ENCODE results near the gene INTS6. TPM values are rescaled to one million over a fixed set of nuclear protein-coding genes. Genes with fewer than 3 reads are reported as not detected.

Gene INTS6
- total RNA-seq, 2 donors from 2014 or later, result 40.0 to 53.1 TPM

- 29% methylated on average over 5 of the region's 5 CpGs for WGBS, 2 donors
- Histone ChIP-seq H3K4me3 (no peak overlapping the region), H3K4me1 (peaks cover 9% of the 10 kb centered on the region), H3K9me3 (no peaks in the 10 kb centered on the region), H3K27me3 (no peaks in the 10 kb centered on the region), H3K27ac (no peak overlapping the region), H3K36me3 (replicated peaks in 1 of 2; ENCODE audit: insufficient read depth in 1 of 2, low read depth in 2 of 2) (no peaks in the 10 kb centered on the region)
- intact Hi-C loops (cut with DNase I), result no loop called here
- peak; percentile 57 to 79 (median 61) for DNase-seq
- peak; percentile 81 for ATAC-seq
- no peak for TF ChIP-seq POLR2A (IDR thresholded peaks at IDR 0.05)
- no peak for TF ChIP-seq CTCF (IDR thresholded peaks at IDR 0.05)
Observed at GRCh38 chr13:51336746-51337145, 116.1 kb downstream of the INTS6 start.

- Histone ChIP-seq H3K4me3 (no peak overlapping the region), H3K27ac (no peak overlapping the region), H3K9me3 (no peaks in the 10 kb centered on the region), H3K36me3 (replicated peaks in 1 of 2; ENCODE audit: insufficient read depth in 1 of 2, low read depth in 2 of 2) (no peaks in the 10 kb centered on the region), H3K27me3 (no peaks in the 10 kb centered on the region), H3K4me1 (peaks cover 9% of the 10 kb centered on the region)
- ATAC-seq (no peak), DNase-seq (no peak)
- intact Hi-C loops (cut with DNase I), result no loop called here
- TF ChIP-seq POLR2A (IDR thresholded peaks at IDR 0.05) (no peak), CTCF (IDR thresholded peaks at IDR 0.05) (no peak)
Observed at GRCh38 chr13:51333826-51334225, 119.0 kb downstream of the INTS6 start.

- DNase-seq (no peak), ATAC-seq (no peak)
- Histone ChIP-seq H3K4me1 (peaks cover 9% of the 10 kb centered on the region), H3K27ac (no peak overlapping the region), H3K36me3 (replicated peaks in 1 of 2; ENCODE audit: insufficient read depth in 1 of 2, low read depth in 2 of 2) (no peaks in the 10 kb centered on the region), H3K27me3 (no peaks in the 10 kb centered on the region), H3K9me3 (no peaks in the 10 kb centered on the region), H3K4me3 (no peak overlapping the region)
- intact Hi-C loops (cut with DNase I), result no loop called here
- TF ChIP-seq CTCF (IDR thresholded peaks at IDR 0.05) (no peak), POLR2A (IDR thresholded peaks at IDR 0.05) (no peak)
Observed at GRCh38 chr13:51333421-51333820, 119.4 kb downstream of the INTS6 start.

- intact Hi-C loops (cut with DNase I), result no loop called here
- Histone ChIP-seq H3K27ac (no peak overlapping the region), H3K4me3 (no peak overlapping the region), H3K4me1 (peaks cover 9% of the 10 kb centered on the region), H3K9me3 (no peaks in the 10 kb centered on the region), H3K36me3 (replicated peaks in 1 of 2; ENCODE audit: insufficient read depth in 1 of 2, low read depth in 2 of 2) (no peaks in the 10 kb centered on the region), H3K27me3 (no peaks in the 10 kb centered on the region)
- 77 to 100% methylated on average over 2 of the region's 2 CpGs for WGBS, 2 donors
- no peak for ATAC-seq
- TF ChIP-seq POLR2A (IDR thresholded peaks at IDR 0.05), result no peak
- TF ChIP-seq CTCF (IDR thresholded peaks at IDR 0.05), result no peak
- no peak for DNase-seq
Observed at GRCh38 chr13:51332566-51333361, 120.1 kb downstream of the INTS6 start.

GRCh38 chr13:51331354-51331861 lies 121.4 kb downstream of the INTS6 start:
- TF ChIP-seq CTCF (IDR thresholded peaks at IDR 0.05), result no peak
- no peak for TF ChIP-seq POLR2A (IDR thresholded peaks at IDR 0.05)
- Histone ChIP-seq H3K9me3 (no peaks in the 10 kb centered on the region), H3K27ac (no peak overlapping the region), H3K36me3 (replicated peaks in 1 of 2; ENCODE audit: insufficient read depth in 1 of 2, low read depth in 2 of 2) (no peaks in the 10 kb centered on the region), H3K4me1 (peaks cover under 1% of the 10 kb centered on the region), H3K27me3 (no peaks in the 10 kb centered on the region), H3K4me3 (no peak overlapping the region)
- intact Hi-C loops (cut with DNase I), result no loop called here
- DNase-seq, result no peak
- WGBS, 2 donors, result 82 to 87% methylated on average over 3 to 6 of the region's 6 CpGs
- no peak for ATAC-seq
